Measurements from ENCODE around the gene CAPN13. TPM values are rescaled to one million over a fixed set of nuclear protein-coding genes. Genes with fewer than 3 reads are reported as not detected.

The CAPN13 gene
- polyA plus RNA-seq, 1 of the 3 experiments (the other 2 are of a cell fraction), result not detected

DNA sequence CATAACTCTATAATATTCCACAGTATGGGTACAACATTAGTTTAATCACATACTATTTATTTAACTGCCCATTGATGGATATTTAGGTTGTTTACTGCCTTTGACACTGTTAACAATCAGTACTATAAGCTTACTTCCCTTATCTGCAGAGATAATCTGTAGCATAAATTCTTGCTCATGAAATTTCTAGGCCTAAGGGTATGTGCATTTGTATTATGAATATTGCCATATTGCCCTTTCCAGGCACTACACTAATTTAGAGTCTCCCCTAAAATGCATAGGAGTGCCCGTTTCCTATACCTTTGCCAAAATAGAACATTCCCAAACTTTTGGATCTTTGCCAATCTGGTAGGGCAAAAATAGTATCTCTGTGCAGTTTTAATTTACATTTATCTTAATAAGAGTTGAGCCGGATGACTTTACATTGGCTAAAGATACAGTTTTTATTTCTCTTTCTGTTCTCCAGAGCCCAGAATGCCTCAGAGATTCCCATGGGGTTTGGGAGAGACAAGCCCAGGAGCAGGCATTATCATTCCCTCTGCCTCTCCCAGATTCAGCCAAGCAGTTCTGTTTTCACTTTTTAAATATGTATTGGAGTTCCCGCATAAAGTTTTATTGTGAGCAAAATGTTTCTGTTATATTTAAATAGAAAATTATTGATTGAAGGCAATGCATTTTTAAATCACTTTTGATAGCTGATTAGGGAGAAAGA lies 102.8 kb downstream of the CAPN13 start:
- WGBS (ENCODE audit: low lambda C conversion rate), result 62% methylated on average over 3 of the region's 3 CpGs
- H3F3A ChIP-seq (replicated peaks; ENCODE audit: insufficient read depth), result no peaks in the 10 kb centered on the region
- H3K36me3 ChIP-seq (replicated peaks in 1 of 2; ENCODE audit: control insufficient read depth in 1 of 2, insufficient read depth in 2 of 2, low read length in 1 of 2), result no peaks in the 10 kb centered on the region
- peaks cover 17% of the 10 kb centered on the region for H3K9me3 ChIP-seq
- no peak overlapping the region for H3K4me3 ChIP-seq (ENCODE audit: low read depth in 2 of 2, low read length in 1 of 2)
- CTCF ChIA-PET, result interaction anchor here (0.6 to 16.8 kb wide), 13 partner anchors 9 to 538 kb away, joined by 3 to 573 read pairs (median 10); partner anchors contain the start of gene LBH
- no peak overlapping the region for H3K4me2 ChIP-seq
- H2AFZ ChIP-seq (ENCODE audit: low read depth), result no peak overlapping the region
- H3K4me1 ChIP-seq (ENCODE audit: control insufficient read depth in 1 of 2, insufficient read depth in 2 of 2, low read depth in 1 of 2, low read length in 1 of 2), result peaks cover 0 to 4% of the 10 kb centered on the region in 2 experiments; a peak in 1 of 4 replicates
- H3K27me3 ChIP-seq (ENCODE audit: insufficient read depth), result no peaks in the 10 kb centered on the region
- POLR2A ChIA-PET, result interaction anchor here (0.6 kb wide), 1 partner anchor 520 kb away, joined by 4 read pairs; no protein-coding TSS in a partner anchor
- no peaks in the 10 kb centered on the region for H3K79me2 ChIP-seq (ENCODE audit: insufficient read depth)
- H3K9me2 ChIP-seq, result no peaks in the 10 kb centered on the region
- H3K27ac ChIP-seq (ENCODE audit: low read depth in 2 of 2, low read length in 1 of 2), result no peak overlapping the region
- H3K9ac ChIP-seq, result no peak overlapping the region
- no peak for DNase-seq
- H4K20me1 ChIP-seq (ENCODE audit: insufficient read depth), result no peaks in the 10 kb centered on the region
- no peak for TF ChIP-seq SMC3 (IDR thresholded peaks at IDR 0.05; ENCODE audit: low read depth, low read length)
- TF ChIP-seq ELF1 (IDR thresholded peaks at IDR 0.05), result no peak
- no peak for TF ChIP-seq FOXJ3 (CRISPR knock-in tag; IDR thresholded peaks at IDR 0.05)
- no peak for TF ChIP-seq SIN3A (IDR thresholded peaks at IDR 0.05; ENCODE audit: borderline replicate concordance, low read depth, low read length)
- no peak for TF ChIP-seq TAF1 (IDR thresholded peaks at IDR 0.05; ENCODE audit: borderline replicate concordance, low read depth, low read length)
- no peak for TF ChIP-seq GATA2 (CRISPR knock-in tag; IDR thresholded peaks at IDR 0.05)
- TF ChIP-seq CHD2 (IDR thresholded peaks at IDR 0.05; ENCODE audit: low read length, partially characterized antibody), result no peak
- no peak for TF ChIP-seq GABPA (IDR thresholded peaks at IDR 0.05; ENCODE audit: low read depth)
- TF ChIP-seq, protein P1, sequence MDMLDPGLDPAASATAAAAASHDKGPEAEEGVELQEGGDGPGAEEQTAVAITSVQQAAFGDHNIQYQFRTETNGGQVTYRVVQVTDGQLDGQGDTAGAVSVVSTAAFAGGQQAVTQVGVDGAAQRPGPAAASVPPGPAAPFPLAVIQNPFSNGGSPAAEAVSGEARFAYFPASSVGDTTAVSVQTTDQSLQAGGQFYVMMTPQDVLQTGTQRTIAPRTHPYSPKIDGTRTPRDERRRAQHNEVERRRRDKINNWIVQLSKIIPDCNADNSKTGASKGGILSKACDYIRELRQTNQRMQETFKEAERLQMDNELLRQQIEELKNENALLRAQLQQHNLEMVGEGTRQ (IDR thresholded peaks at IDR 0.05; ENCODE audit: borderline replicate concordance, low read depth, low read length), result no peak
- no peak for TF ChIP-seq NRF1 (IDR thresholded peaks at IDR 0.05; ENCODE audit: low read depth, low read length)
- TF ChIP-seq ZBTB33 (IDR thresholded peaks at IDR 0.05; ENCODE audit: borderline replicate concordance, low read depth), result no peak
- no peak for TF ChIP-seq MAX (IDR thresholded peaks at IDR 0.05; ENCODE audit: low read depth)

DNA sequence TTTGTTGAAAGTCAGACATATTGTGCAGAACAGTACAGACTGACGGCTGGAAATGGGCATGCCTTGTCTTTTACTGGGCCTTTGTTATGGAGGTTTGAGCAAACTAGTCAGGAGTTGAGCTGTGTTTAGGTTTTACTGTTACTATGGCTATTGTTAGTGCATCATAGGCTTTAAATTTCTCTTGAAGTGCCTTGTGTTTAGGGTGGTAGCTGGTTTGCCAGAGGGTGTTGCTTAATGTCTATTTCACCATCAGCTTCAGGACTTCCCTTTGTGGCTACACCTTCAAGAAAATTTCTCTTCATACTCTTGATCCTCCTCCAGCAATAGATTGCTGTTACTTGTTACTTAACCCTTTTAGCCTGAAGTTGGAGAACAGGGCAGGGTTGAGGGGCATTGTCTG lies 104.6 kb downstream of the CAPN13 start:
- Histone ChIP-seq H3K4me1 (ENCODE audit: control insufficient read depth in 1 of 2, insufficient read depth in 2 of 2, low read depth in 1 of 2, low read length in 1 of 2) (peaks cover 0 to 4% of the 10 kb centered on the region in 2 experiments; a peak in 1 of 4 replicates), H2AFZ (ENCODE audit: low read depth) (no peak overlapping the region), H4K20me1 (ENCODE audit: insufficient read depth) (no peaks in the 10 kb centered on the region), H3K27ac (ENCODE audit: low read depth in 2 of 2, low read length in 1 of 2) (no peak overlapping the region), H3F3A (replicated peaks; ENCODE audit: insufficient read depth) (no peaks in the 10 kb centered on the region), H3K36me3 (replicated peaks in 1 of 2; ENCODE audit: control insufficient read depth in 1 of 2, insufficient read depth in 2 of 2, low read length in 1 of 2) (no peaks in the 10 kb centered on the region), H3K4me3 (ENCODE audit: low read depth in 2 of 2, low read length in 1 of 2) (no peak overlapping the region), H3K79me2 (ENCODE audit: insufficient read depth) (no peaks in the 10 kb centered on the region), H3K9me2 (no peaks in the 10 kb centered on the region), H3K9ac (no peak overlapping the region), H3K4me2 (no peak overlapping the region), H3K27me3 (ENCODE audit: insufficient read depth) (no peaks in the 10 kb centered on the region), H3K9me3 (peaks cover 17% of the 10 kb centered on the region)
- DNase-seq, result no peak
- CTCF ChIA-PET, result interaction anchor here (0.5 to 16.8 kb wide), 9 partner anchors 9 to 537 kb away, joined by 3 to 573 read pairs (median 6); no protein-coding TSS in a partner anchor
- TF ChIP-seq, protein P2, sequence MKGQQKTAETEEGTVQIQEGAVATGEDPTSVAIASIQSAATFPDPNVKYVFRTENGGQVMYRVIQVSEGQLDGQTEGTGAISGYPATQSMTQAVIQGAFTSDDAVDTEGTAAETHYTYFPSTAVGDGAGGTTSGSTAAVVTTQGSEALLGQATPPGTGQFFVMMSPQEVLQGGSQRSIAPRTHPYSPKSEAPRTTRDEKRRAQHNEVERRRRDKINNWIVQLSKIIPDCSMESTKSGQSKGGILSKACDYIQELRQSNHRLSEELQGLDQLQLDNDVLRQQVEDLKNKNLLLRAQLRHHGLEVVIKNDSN (IDR thresholded peaks at IDR 0.05; ENCODE audit: borderline replicate concordance, low read depth), result no peak
- no peak for TF ChIP-seq NRF1 (IDR thresholded peaks at IDR 0.05; ENCODE audit: low read depth, low read length)
- TF ChIP-seq FOSL2 (IDR thresholded peaks at IDR 0.05; ENCODE audit: borderline replicate concordance, low read depth), result no peak
- TF ChIP-seq TCF12 (IDR thresholded peaks at IDR 0.05), result no peak
- POLR2A ChIA-PET, result no interaction called here
- 43% methylated on average over 1 of the region's 1 CpG for WGBS (ENCODE audit: low lambda C conversion rate)

Data from SK-N-SH (cell line).